Natural killer cell (primary cell): ENCODE data around the gene RNF220. TPM values are rescaled to one million over a fixed set of nuclear protein-coding genes. Genes with fewer than 3 reads are reported as not detected.
A peak's percentile ranks its signal among the peaks of the same experiment; 100 is the strongest.

Experiments used
- ATAC-seq, 3 donors: fragments of 150-1000 bp in 2 of 3; fragments of 200-7000 bp in 1 of 3; cut with Tn5 transposase; 1 replicate in 1 of 3; 2 replicates in 2 of 3; pipeline ENCODE4 v1.10.0; 2021; ENCODE audit warnings: mild to moderate bottlenecking in 2 of 3, moderate library complexity in 2 of 3
- DNase-seq, 2 donors: peaks; one replicate each; pipeline versions ENCODE4 v3.0.0 to v3.0.0-alpha.2; 2013 to 2021; ENCODE audit warnings: mixed read lengths in 1 of 2
- H3K27ac ChIP-seq: one replicate; pipeline ENCODE4 v1.5.1; 2013; ENCODE audit warnings: mild to moderate bottlenecking, low read length
- H3K27me3 ChIP-seq: one replicate; pipeline ENCODE4 v1.6.1; 2013; ENCODE audit warnings: low read length; ENCODE audit not compliant: control insufficient read depth, insufficient read depth
- H3K36me3 ChIP-seq: one replicate; pipeline ENCODE4 v1.6.1; 2013; ENCODE audit warnings: low read length; ENCODE audit not compliant: control insufficient read depth, insufficient read depth
- H3K4me1 ChIP-seq: one replicate; pipeline ENCODE4 v1.6.1; 2013; ENCODE audit warnings: low read length; ENCODE audit not compliant: control insufficient read depth, insufficient read depth
- H3K4me3 ChIP-seq: one replicate; pipeline ENCODE4 v1.5.1; 2013; ENCODE audit warnings: low read length
- H3K9me3 ChIP-seq: one replicate; pipeline ENCODE4 v1.6.1; 2013; ENCODE audit warnings: low read length; ENCODE audit not compliant: control insufficient read depth, insufficient read depth
- H3K27ac Mint-ChIP-seq, 2 donors: one replicate each; pipeline ENCODE4 v1.8.0; 2022; ENCODE audit warnings: mild to moderate bottlenecking in 2 of 2, mixed read lengths in 2 of 2, moderate library complexity in 1 of 2
- H3K27me3 Mint-ChIP-seq, 2 donors: one replicate each; pipeline ENCODE4 v1.8.0; 2022; ENCODE audit warnings: low read depth in 2 of 2, mixed read lengths in 2 of 2
- H3K36me3 Mint-ChIP-seq: one replicate; pipeline ENCODE4 v1.8.0; 2022; ENCODE audit warnings: mixed read lengths
- H3K4me1 Mint-ChIP-seq, 2 donors: one replicate each; pipeline ENCODE4 v1.8.0; 2022; ENCODE audit warnings: mixed read lengths in 2 of 2
- H3K4me3 Mint-ChIP-seq: one replicate; pipeline ENCODE4 v1.8.0; 2022; ENCODE audit warnings: mild to moderate bottlenecking, moderate library complexity, mixed read lengths
- H3K9me3 Mint-ChIP-seq, 2 donors: one replicate each; pipeline ENCODE4 v1.8.0; 2022; ENCODE audit warnings: mixed read lengths in 2 of 2
- CTCF ChIP-seq: fragments of 200-600 bp; IDR thresholded peaks from one replicate; pipeline ENCODE4 v1.8.0; 2022; ENCODE audit warnings: antibody characterized with exemption
- WGBS: methylation state at CpG from one replicate; pipeline ENCODE4 v1.1.7; 2013; ENCODE audit warnings: missing lambda C conversion rate; ENCODE audit not compliant: insufficient coverage; 5-methylcytosine and 5-hydroxymethylcytosine counted together
- intact Hi-C: fragments of 100-400 bp; cut with micrococcal nuclease; formaldehyde crosslinking; loops from one replicate; pipeline ENCODE4 v1.14.2; 2022
- total RNA-seq, 4 donors: library from RNA; stranded (reverse); fragments of 120-200 nt in 1 of 4; gene quantifications; one replicate each; pipeline versions ENCODE4 v1.2.3 to v1.2.4, GENCODE V29; 2013 to 2022

Gene RNF220
- 100 to 1,000 TPM in 2 of 3 donors, 10 to 100 TPM in 1; 88.5 to 107 (median 105) TPM for total RNA-seq
- 105 TPM for total RNA-seq (2013)

DNA sequence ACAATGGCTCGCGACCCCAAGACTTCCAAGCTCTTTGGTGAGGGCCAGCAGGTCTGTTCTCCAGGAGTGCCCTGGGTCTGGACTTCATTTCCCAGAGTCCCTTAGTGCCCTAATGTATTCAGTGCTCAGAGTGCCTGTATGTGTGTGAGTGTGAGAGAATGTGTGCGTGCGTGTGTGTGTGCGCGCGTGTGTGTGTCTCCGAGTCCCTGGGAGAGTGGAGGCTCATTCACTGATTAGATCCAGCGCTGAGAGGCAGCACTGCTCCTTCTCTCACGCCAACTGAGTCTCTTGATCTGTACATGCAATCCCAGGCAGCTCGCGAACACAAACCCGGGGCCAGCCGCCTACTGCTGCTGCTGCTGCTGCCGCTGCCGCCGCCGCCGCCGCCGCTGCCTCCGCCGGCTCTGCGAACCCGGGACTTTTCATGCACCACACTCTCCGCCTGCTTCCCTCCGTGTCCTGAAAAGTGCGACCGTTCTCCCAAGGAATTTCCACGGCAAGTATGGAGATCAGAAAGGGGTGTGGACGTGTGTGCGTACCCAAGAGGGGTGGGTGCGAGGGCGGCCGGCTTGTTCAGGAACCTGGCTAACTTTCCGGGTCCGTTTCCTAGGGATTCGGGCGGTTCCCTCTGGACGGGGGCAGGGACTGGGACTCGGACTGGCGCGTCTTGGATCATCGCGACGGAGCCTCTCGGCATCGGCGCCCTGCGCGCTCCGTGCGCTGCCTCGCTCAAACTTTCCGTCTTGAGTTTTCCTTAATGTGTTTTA, at the start of gene RNF220:
RNF220 (plus strand) TSS at position 225 of the 767 bp plus-strand sequence.
- H3K27me3 Mint-ChIP-seq = peaks cover 31 to 41% of the 10 kb centered on the region in 2 donors
- no peak for TF ChIP-seq CTCF

GRCh38 chr1:44355582-44356305, 49.3 kb upstream of the RNF220 start:
- Histone ChIP-seq H3K27ac (no peak overlapping the region), H3K9me3 (no peaks in the 10 kb centered on the region), H3K27me3 (no peaks in the 10 kb centered on the region), H3K4me1 (peaks cover 15% of the 10 kb centered on the region), H3K4me3 (no peak overlapping the region), H3K36me3 (no peaks in the 10 kb centered on the region)
- no peak for DNase-seq
- no peak for TF ChIP-seq CTCF
- Mint-ChIP-seq H3K36me3 (no peaks in the 10 kb centered on the region), H3K4me1 (peaks cover 25 to 40% of the 10 kb centered on the region in 2 donors), H3K4me3 (peak overlapping the region; percentile 96), H3K9me3 (no peaks in the 10 kb centered on the region), H3K27me3 (no peaks in the 10 kb centered on the region), H3K27ac (peak overlapping the region; percentile 87 to 88)
- intact Hi-C loops = no loop called here
- WGBS = 88% methylated on average over 11 of the region's 12 CpGs
- no peak for ATAC-seq

More for the DNA sequence above, at the start of gene RNF220:
- Histone ChIP-seq H3K4me1 (peaks cover 40% of the 10 kb centered on the region), H3K9me3 (no peaks in the 10 kb centered on the region), H3K27me3 (peaks cover 44% of the 10 kb centered on the region), H3K4me3 (peak within 1 kb of the TSS; percentile 46), H3K27ac (no peak within 1 kb of the TSS), H3K36me3 (no peaks in the 10 kb centered on the region)
- 1% methylated on average over 55 of the region's 55 CpGs for WGBS
- peak within 1 kb of the TSS; percentile 91 for H3K4me3 Mint-ChIP-seq
- DNase-seq = peak in 1 of 2 donors; percentile 64
- peaks cover 23 to 44% of the 10 kb centered on the region in 2 donors for H3K4me1 Mint-ChIP-seq
- no peaks in the 10 kb centered on the region for H3K36me3 Mint-ChIP-seq
- intact Hi-C loops = no loop called here
- peak; percentile 34 to 57 (median 57) for ATAC-seq
- peak within 1 kb of the TSS in 1 of 2 donors; percentile 80 for H3K27ac Mint-ChIP-seq
- H3K9me3 Mint-ChIP-seq = no peaks in the 10 kb centered on the region

- Mint-ChIP-seq H3K27me3 (no peaks in the 10 kb centered on the region), H3K36me3 (no peaks in the 10 kb centered on the region), H3K27ac (no peak overlapping the region), H3K4me1 (peaks cover 17 to 29% of the 10 kb centered on the region in 2 donors), H3K9me3 (no peaks in the 10 kb centered on the region), H3K4me3 (no peak overlapping the region)
- H3K9me3 ChIP-seq = no peaks in the 10 kb centered on the region
- H3K27ac ChIP-seq = no peak overlapping the region
- intact Hi-C loops = no loop called here
- peaks cover 15% of the 10 kb centered on the region for H3K4me1 ChIP-seq
- no peak for TF ChIP-seq CTCF
- DNase-seq = no peak
- H3K4me3 ChIP-seq = no peak overlapping the region
- no peak for ATAC-seq
- no peaks in the 10 kb centered on the region for H3K36me3 ChIP-seq
- 93% methylated on average over 4 of the region's 4 CpGs for WGBS
- no peaks in the 10 kb centered on the region for H3K27me3 ChIP-seq
Observed at GRCh38 chr1:44357710-44358109, 47.3 kb upstream of the RNF220 start.
